HG03575 (cell line): ENCODE data around the gene GDF7.

Source experiments
- ATAC-seq: cut with Tn5 transposase; IDR thresholded peaks from one replicate; pipeline ENCODE4 v1.9.1; 2021; ENCODE audit not compliant: unreplicated experiment, insufficient number of reproducible peaks, low FRiP score; ENCODE audit errors: extremely low read depth

Gene GDF7

DNA sequence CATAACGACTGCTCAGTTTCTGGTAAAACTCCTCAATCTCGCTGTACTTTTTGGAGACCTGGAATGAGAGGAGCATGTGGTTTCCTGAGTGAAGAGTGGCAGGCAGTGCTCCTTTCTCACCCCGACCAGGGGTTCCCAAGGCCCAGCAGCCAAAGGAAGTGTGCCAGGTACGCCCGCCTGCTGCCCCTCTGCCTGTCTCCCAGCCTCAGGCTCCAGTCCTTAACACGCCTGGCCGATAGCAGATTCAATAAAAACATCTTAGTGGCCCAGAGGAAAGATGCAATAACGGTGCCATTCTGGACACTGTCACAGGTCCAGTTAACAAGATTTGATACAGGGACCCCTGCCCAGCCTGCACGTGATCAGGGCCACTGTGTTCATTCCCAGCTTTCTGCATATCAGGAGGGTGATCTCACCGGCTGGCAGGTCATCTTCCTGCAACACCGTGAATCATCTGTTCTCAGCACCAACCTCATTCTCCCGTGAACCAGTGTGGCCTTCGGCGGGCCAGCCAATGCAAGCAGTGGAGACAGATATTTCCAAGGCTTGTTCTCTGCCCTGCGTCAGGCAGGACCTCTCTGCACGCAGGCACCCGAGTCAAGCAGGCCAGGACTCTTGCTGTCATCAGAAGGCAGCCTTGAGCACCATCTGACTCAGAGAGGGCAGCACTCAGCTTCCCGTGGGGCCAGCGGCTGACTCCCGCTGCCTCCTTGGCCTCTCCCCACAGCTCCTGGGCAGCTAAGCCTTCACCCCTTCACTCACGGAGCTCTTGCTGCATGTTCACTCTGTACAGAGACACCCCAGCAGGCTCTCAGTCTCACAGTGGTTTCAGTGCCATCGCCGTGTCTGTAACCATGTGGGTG lies 25.6 kb upstream of the GDF7 start:
- ATAC-seq: no peak

- no peak for ATAC-seq
Observed at GRCh38 chr2:20642055-20642971, 24.6 kb upstream of the GDF7 start.

- ATAC-seq: no peak
Observed at GRCh38 chr2:20643060-20643459, 23.9 kb upstream of the GDF7 start.

DNA sequence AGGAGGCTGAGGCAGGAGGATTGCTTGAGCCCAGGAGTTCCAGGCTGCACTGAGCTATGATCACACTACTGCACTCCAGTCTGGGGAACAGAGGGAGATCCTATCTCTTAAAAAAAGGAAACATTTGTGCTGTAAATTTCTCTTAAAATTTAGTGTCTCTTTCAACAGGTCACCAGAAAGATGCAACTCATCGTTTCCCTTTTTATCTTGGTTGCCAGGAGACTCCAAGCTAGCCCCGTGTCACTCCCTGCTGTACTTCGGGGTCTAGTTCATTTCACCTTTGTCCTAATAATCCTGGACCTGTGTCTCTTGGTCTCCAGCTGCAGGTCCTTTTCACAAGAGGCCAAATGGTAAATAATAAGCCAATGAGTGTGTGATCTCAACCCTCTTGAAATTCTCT lies 23.1 kb upstream of the GDF7 start:
- no peak for ATAC-seq

GRCh38 chr2:20645301-20645701 lies 21.6 kb upstream of the GDF7 start:
- ATAC-seq: no peak

- no peak for ATAC-seq
Observed at GRCh38 chr2:20645761-20646160, 21.2 kb upstream of the GDF7 start.

DNA sequence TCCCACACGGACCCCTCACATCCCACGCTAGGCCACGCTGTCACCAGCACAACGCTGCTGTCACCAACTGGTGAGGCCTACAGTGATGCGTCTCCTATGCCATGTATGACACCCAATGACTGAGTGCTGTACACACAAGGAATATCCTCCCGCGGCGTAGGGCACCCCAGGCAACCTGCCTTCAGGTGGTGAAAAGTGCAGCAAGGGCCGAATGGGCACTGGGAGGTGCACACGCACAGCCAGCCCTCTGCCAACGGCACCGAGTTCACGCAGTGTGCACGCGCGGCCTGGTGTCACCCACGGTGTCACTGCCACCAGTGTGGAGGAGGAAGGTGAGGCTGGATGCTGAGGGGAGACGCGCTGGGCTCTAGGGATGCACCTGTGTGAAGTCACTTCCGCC lies 20.5 kb upstream of the GDF7 start:
- ATAC-seq: no peak

DNA sequence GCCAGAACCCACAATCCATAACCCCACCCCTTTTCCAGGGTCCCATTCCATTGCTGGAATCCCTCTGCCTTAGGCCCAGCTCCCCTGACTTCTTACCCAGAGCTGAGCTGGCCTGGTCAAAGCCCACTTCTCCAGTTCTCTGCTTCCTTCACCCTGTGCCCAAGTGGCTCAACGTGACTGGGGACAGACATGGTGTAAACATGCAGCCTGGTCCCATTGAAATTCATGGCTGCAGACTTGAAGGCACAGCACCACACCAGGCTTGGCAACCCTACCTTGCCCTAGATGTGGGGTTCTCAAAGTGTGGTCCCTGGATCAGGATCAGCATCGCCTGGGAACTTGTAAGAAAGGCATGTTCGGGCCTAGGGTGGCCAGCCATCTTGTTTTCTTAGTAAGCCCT lies 19.7 kb upstream of the GDF7 start:
- no peak for ATAC-seq

DNA sequence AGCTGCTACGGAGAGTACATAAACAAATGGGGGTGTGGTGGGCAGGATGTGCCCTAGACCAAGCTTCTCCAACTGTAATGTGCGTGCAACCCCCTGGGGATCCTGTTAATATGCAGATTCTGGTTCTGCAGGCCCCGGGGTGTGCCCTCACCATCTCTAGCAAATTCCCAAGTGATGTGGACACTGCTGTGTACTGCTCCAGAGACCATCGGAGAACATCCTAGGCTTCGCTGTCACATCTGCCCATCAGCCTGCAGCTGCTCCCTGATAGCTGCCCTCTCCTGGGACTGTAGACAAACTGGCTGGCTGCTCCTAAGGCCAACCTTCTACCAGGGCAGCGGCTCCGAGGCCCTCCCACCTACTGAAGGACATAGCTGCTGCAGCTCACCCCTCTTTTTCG lies 19.2 kb upstream of the GDF7 start:
- ATAC-seq: no peak

GRCh38 chr2:20648206-20648605 lies 18.7 kb upstream of the GDF7 start:
- ATAC-seq: no peak

- no peak for ATAC-seq
Observed at GRCh38 chr2:20648831-20649230, 18.1 kb upstream of the GDF7 start.

DNA sequence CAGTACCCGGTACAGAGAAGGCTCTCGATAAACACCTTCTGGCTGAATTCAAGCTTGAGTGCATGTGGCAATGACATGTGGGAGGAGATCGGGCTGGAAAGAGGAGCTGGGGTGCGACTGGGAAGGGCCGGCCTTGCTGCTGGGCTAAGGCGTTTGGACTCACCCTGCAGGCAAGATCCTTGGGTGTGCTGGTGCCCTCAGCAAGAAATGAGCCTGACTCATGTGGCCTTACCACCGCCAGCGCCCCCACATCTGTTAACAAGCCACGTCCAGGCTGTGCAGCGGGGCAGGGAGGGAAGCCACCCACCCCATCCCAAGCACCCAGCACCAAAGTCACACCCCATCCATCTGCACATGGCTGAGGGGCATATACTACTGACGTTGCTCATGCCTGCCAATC lies 17.4 kb upstream of the GDF7 start:
- no peak for ATAC-seq

GRCh38 chr2:20649976-20650375 lies 17.0 kb upstream of the GDF7 start:
- ATAC-seq: no peak

DNA sequence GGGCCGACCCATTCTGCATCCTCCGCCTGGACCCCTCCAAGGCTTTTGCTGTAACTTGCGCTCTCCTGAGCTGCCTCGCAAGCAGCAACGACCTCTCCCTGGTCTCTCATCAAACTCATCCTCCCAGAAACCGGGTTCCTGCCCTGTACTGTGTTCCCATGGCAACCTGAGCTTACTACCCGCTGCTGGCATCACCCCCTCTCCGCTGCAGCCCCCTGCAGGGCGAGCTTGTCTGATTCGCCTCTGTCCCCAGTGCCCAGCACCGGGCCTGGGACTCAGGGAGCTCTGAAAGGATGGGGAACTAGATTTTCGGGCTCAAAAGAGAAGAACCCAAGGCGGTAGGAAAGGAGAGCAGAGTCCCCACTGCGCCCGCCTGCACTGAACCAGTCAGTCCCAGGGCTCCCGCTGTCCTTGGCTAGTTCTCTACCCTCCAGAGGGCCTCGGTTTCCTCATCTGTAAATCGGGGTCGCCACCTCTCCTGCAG lies 16.5 kb upstream of the GDF7 start:
- ATAC-seq: no peak

DNA sequence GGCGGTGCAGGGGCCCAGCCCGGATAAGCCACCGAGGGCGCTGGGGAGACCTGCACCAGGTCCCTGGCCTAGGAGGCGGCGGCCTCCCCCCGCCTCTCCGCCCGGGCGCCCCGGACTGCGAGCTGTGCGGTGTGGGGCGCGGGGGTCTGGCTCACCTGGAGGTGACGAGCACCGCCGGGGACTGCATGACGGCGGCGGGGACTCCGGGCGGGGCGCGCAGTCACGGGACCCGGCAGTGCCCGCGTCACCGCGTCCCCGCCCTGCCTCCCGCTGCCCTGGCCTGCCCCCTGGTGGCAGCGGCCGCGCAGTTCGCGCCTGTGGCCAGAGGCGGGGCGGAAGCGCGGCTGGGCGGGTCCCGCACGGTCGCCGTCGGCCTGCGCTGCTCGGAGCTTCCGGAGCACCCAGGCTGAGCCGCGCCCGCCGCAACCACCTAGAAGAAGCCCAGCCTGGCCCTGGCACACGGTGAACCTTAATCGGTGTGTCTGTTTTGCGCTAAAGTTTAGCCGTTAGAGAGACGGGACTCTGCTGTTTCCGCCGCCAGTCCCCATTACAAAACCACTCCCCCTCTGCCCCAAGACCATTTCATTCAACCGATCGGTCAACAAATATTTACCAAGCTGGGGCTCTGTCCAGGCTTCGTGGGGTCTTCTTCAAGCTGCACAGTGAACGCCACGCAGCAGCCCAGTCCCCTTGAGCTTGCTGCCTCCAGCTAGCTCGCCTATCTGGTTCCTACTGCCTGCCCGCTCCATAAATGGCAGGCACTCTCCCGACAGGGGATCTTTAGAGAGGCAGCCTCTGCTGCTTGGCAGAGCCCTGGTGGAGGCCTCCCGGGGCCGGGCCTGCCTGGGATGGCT lies 15.8 kb upstream of the GDF7 start, which contains the start of gene HS1BP3:
Gene HS1BP3 (minus strand): TSS at position 222 of the 854 bp plus-strand sequence. CDS start 35 bp downstream, at position 187.
- peak; percentile 68 for ATAC-seq

DNA sequence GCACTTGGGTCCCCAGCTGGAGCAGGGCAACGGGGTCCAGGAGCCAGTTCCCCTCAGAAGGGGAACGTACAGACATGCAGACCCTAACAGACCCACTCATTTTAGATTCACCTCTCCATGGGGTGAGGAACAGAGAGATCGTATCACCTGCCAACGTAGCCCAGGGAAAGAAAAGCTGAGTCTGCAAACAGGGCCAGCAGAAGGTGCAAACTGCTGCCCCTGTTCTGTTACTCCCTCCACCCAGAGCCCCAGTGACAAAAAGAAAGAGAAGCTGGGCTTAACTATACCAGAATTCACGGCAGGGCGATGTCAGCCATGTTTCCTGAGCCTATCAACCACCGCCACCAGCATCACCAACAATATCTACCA lies 15.2 kb upstream of the GDF7 start:
- ATAC-seq: no peak

DNA sequence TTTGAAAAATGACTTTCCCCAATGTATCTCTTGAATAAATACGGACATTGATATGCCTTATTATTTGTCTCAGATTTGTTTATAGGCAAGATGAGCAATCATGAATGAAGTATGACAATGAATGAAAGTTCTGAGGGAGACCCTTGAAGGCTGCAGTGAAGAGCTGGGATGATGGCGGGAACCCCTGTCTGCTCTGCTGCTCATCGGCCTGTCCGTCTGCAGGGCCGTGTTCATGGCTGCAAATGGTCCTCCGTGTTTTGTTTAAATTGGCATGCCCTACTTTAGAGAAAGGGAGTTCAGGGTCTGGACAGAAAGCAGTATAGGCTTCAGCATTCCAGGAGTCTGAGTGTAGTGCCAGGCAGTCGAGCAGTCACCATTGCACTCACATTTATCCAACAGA lies 14.8 kb upstream of the GDF7 start:
- ATAC-seq: no peak

DNA sequence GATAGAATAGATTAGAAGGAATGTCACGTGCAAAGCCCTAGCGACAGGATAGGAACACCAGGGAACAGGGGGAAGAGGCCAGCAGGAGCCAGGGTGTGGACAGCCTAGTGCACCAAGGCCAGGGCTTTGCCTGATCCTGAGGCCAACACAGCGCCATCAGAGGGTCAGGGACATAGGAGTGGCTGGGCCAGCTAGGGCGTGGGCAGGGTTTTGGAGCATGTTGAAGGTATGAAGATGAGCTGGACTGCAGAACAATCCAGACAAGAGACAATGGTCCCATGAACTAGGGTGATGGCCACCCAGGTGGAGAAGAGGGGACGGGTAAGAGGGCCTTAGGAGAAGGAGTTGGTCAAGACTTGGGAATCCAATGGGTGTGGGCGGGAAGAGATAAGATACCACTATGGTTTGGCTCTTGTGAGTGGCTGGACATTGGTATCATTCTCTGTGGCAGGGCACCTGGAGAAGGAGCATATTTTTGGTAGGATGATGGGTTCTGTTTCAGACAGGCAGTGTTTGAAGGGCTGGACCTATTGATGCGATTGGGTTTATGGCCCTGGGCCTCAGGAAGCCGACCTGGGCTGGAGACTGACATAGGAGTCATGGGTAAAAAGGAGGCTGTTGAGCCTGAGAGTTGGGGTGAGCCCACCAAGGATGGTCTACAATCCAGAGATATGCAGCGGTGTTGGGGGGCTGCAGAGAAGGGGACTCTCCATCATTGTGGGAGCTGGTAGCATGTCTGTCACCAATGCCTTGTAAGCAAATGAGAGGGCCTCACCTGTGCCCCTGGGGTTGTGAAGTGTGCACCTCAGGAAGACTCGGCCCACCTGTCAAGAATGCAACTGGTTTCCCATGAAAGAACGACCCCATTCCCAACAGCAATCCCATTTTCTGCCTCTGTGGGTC lies 14.0 kb upstream of the GDF7 start:
- no peak for ATAC-seq
